HepG2 (cell line): ENCODE results near the gene PTK7. TPM values are rescaled to one million over a fixed set of nuclear protein-coding genes. Genes with fewer than 3 reads are reported as not detected.

Source experiments
- ATAC-seq: fragments of 200-7000 bp; cut with Tn5 transposase; 3 replicates; pipeline ENCODE4 v1.9.1; 2020; ENCODE audit warnings: mild to moderate bottlenecking, moderate library complexity
- BruUV-seq: library from RNA; stranded (reverse); fragments of 400-500 nt; replicated peaks from 2 replicates; lab custom pipeline; 2021; lab: Mats Ljungman, UMichigan
- CTCF ChIA-PET: fragments of 300-600 bp; formaldehyde crosslinking; extraction: SDS; loops from one replicate; lab custom pipeline; 2021; ENCODE audit warnings: low total read pairs, inconsistent platforms, low intra/inter-chr PET ratio; lab: Yijun Ruan, JAX
- POLR2A ChIA-PET: fragments of 350-600 bp; sonication (Branson Sonifier 250); formaldehyde crosslinking; loops from one replicate; lab custom pipeline; 2020; ENCODE audit warnings: antibody characterized with exemption, inconsistent platforms; lab: Yijun Ruan, JAX
- DNase-seq: peaks from one replicate; pipeline ENCODE4 v3.0.0-alpha.2; 2015; ENCODE audit warnings: low spot score
- FAIRE-seq: peaks from 3 replicates; lab custom pipeline; 2011; peaks lifted over from hg19 to GRCh38; lab: Jason Lieb, UNC
- H2AFZ ChIP-seq: one replicate; pipeline ENCODE4 v1.6.1; 2011; ENCODE audit warnings: low read length, inconsistent platforms
- H3K27ac ChIP-seq: fragments of 300-600 bp; 3 replicates; pipeline ENCODE4 v1.8.0; 2011; ENCODE audit warnings: mixed run types, mild to moderate bottlenecking, mixed read lengths, low read length, inconsistent platforms; ENCODE audit not compliant: insufficient read depth; ENCODE audit errors: extremely low read length
- H3K27me3 ChIP-seq, 2 experiments: fragments of 200-600 bp in 1 of 2; 2 replicates in 1 of 2; 3 replicates in 1 of 2; pipeline versions ENCODE4 v1.6.0 to v1.8.0; 2011; ENCODE audit warnings: low read length in 2 of 2, mild to moderate bottlenecking in 2 of 2, moderate library complexity in 2 of 2, inconsistent platforms in 1 of 2; ENCODE audit not compliant: insufficient read depth in 2 of 2, control insufficient read depth in 1 of 2
- H3K36me3 ChIP-seq, 2 experiments: fragments of 200-600 bp in 1 of 2; replicated peaks in 1 of 2; 2 replicates in 1 of 2; 3 replicates in 1 of 2; pipeline versions ENCODE4 v1.5.1 to v1.8.0; 2011; ENCODE audit warnings: low read length in 2 of 2, inconsistent platforms in 1 of 2; ENCODE audit not compliant: insufficient read depth in 2 of 2, control insufficient read depth in 1 of 2
- H3K4me1 ChIP-seq: 2 replicates; pipeline ENCODE4 v1.5.1; 2012; ENCODE audit warnings: low read length, inconsistent platforms; ENCODE audit not compliant: insufficient read depth
- H3K4me2 ChIP-seq: 2 replicates; pipeline ENCODE4 v1.6.0; 2011; ENCODE audit warnings: low read depth, low read length, inconsistent platforms
- H3K4me3 ChIP-seq, 3 experiments: fragments of 200-600 bp in 1 of 3; sonication (generic), shearing (Covaris generic) in 1 of 3; replicated peaks in 1 of 3; 2 replicates each; pipeline ENCODE4 v1.5.1; 2011 to 2016; ENCODE audit warnings: low read length in 3 of 3, inconsistent platforms in 2 of 3, low read depth in 2 of 3, mild to moderate bottlenecking in 2 of 3, control low read depth in 1 of 3, mixed read lengths in 1 of 3; ENCODE audit not compliant: insufficient read depth in 1 of 3
- H3K79me2 ChIP-seq: one replicate; pipeline ENCODE4 v1.6.1; 2011; ENCODE audit warnings: low read length, inconsistent platforms; ENCODE audit not compliant: insufficient read depth
- H3K9ac ChIP-seq: 2 replicates; pipeline ENCODE4 v1.6.0; 2011; ENCODE audit warnings: mild to moderate bottlenecking, low read depth, low read length, inconsistent platforms; ENCODE audit not compliant: insufficient read depth
- H3K9me3 ChIP-seq: 2 replicates; pipeline ENCODE4 v1.5.1; 2012; ENCODE audit warnings: mild to moderate bottlenecking, low read length
- H4K20me1 ChIP-seq: 2 replicates; pipeline ENCODE4 v1.6.0; 2011; ENCODE audit warnings: inconsistent platforms, mild to moderate bottlenecking, low read length, moderate library complexity; ENCODE audit not compliant: insufficient read depth
- HDAC2 ChIP-seq: sonication (generic); formaldehyde crosslinking; IDR thresholded peaks from 2 replicates; pipeline ENCODE4 v1.4.0; 2020; ENCODE audit warnings: missing genetic modification reagents
- HOXA7 ChIP-seq: sonication (generic); formaldehyde crosslinking; IDR thresholded peaks from 2 replicates; pipeline ENCODE4 v1.8.1; 2022; ENCODE audit warnings: mild to moderate bottlenecking, missing genetic modification reagents, moderate library complexity
- IKZF4 ChIP-seq: sonication (generic); formaldehyde crosslinking; IDR thresholded peaks from 2 replicates; pipeline ENCODE4 v1.5.1; 2020; ENCODE audit warnings: borderline replicate concordance, mild to moderate bottlenecking, low read depth, missing genetic modification reagents; ENCODE audit errors: not compliant biosample characterization
- MZF1 ChIP-seq: sonication (generic); formaldehyde crosslinking; IDR thresholded peaks from 2 replicates; pipeline ENCODE4 v1.8.1; 2023; ENCODE audit warnings: mild to moderate bottlenecking, missing genetic modification reagents, borderline replicate concordance
- NBN ChIP-seq: fragments of 450-650 bp; conservative IDR thresholded peaks from 2 replicates; pipeline ENCODE4 v1.6.1; 2017
- PLRG1 ChIP-seq: fragments of 450-650 bp; conservative IDR thresholded peaks from 2 replicates; pipeline ENCODE4 v1.6.1; 2016
- TGIF2 ChIP-seq: IDR thresholded peaks from 2 replicates; pipeline ENCODE4 v1.6.1; 2016; ENCODE audit warnings: control low read depth, missing compliant biosample characterization
- THRA ChIP-seq: sonication (generic); formaldehyde crosslinking; IDR thresholded peaks from 2 replicates; pipeline ENCODE4 v1.4.0; 2020; ENCODE audit warnings: missing genetic modification reagents, borderline replicate concordance
- U2AF2 ChIP-seq: fragments of 200-400 bp; formaldehyde crosslinking; IDR thresholded peaks from 2 replicates; pipeline ENCODE4 v1.6.1; 2017; ENCODE audit warnings: low read depth, mild to moderate bottlenecking, low read length
- YY1 ChIP-seq: IDR thresholded peaks from 2 replicates; pipeline ENCODE4 v1.6.1; 2011; ENCODE audit warnings: low read length, low read depth, moderate library complexity, mild to moderate bottlenecking; ENCODE audit not compliant: insufficient read depth, insufficient replicate concordance
- ZNF24 ChIP-seq: fragments of 450-650 bp; IDR thresholded peaks from 2 replicates; pipeline ENCODE4 v1.6.1; 2017; ENCODE audit warnings: antibody characterized with exemption, mild to moderate bottlenecking
- ZNF256 ChIP-seq: sonication (generic); formaldehyde crosslinking; conservative IDR thresholded peaks from 2 replicates; pipeline ENCODE4 v1.4.0; 2020; ENCODE audit warnings: missing genetic modification reagents
- ZNF333 ChIP-seq: sonication (generic); formaldehyde crosslinking; IDR thresholded peaks from 2 replicates; pipeline ENCODE4 v1.4.0; 2020; ENCODE audit warnings: mild to moderate bottlenecking, missing genetic modification reagents, borderline replicate concordance
- ZNF337 ChIP-seq: sonication (generic); formaldehyde crosslinking; IDR thresholded peaks from 2 replicates; pipeline ENCODE4 v1.5.1; 2020; ENCODE audit warnings: missing genetic modification reagents, low read depth, mild to moderate bottlenecking, borderline replicate concordance
- ZNF83 ChIP-seq: sonication (generic); formaldehyde crosslinking; IDR thresholded peaks from 2 replicates; pipeline ENCODE4 v1.4.0; 2020; ENCODE audit warnings: missing genetic modification reagents, mild to moderate bottlenecking, borderline replicate concordance
- ZNF850 ChIP-seq: sonication (generic); formaldehyde crosslinking; conservative IDR thresholded peaks from 2 replicates; pipeline ENCODE4 v1.9.0; 2021; ENCODE audit warnings: mild to moderate bottlenecking, missing genetic modification reagents
- WGBS: methylation state at CpG from one replicate; pipeline ENCODE4 v1.1.6; 2017; ENCODE audit warnings: low lambda C conversion rate; 5-methylcytosine and 5-hydroxymethylcytosine counted together
- in situ Hi-C: cut with HindIII; loops from 2 replicates; pipeline ENCODE4 v1.10.0; 2017; ENCODE audit warnings: low pct_unique_long_range_greater_than_20kb; ENCODE audit not compliant: extremely low pct_ligation_motif_present
- intact Hi-C: fragments of 100-400 bp; cut with micrococcal nuclease; formaldehyde crosslinking; loops from one replicate; pipeline ENCODE4 v1.10.0; 2022; ENCODE audit not compliant: unreplicated experiment
- polyA plus RNA-seq, 8 experiments: library from polyadenylated mRNA; depleted of rRNA in 3 of 8; stranded (reverse) in 7 of 8; unstranded in 1 of 8; fragments of >200 nt; fragmentation: Illumina TruSeq in 4 of 8; extraction: Trizol in 4 of 8; gene quantifications; 2 replicates each; pipeline versions ENCODE4 v1.2.1 to v1.2.3, GENCODE V29; 2011 to 2016; ENCODE audit warnings: low read depth in 4 of 8, missing spikeins in 1 of 8, mixed read lengths in 1 of 8; ENCODE audit not compliant: insufficient read depth in 1 of 8
- total RNA-seq, 5 experiments: library from RNA; depleted of rRNA; stranded (reverse); fragments of >200 nt; fragmentation: Illumina TruSeq; extraction: Trizol; gene quantifications; 2 replicates each; pipeline ENCODE4 v1.2.3, GENCODE V29; 2016; ENCODE audit warnings: low read depth in 1 of 5
- TF ChIP-seq, protein P1 (sequence below): sonication (generic); formaldehyde crosslinking; IDR thresholded peaks from 2 replicates; pipeline ENCODE4 v1.5.1; 2020; ENCODE audit warnings: mild to moderate bottlenecking, missing genetic modification reagents, borderline replicate concordance
- TF ChIP-seq, protein P2 (sequence below): sonication (generic); formaldehyde crosslinking; IDR thresholded peaks from 2 replicates; pipeline ENCODE4 v1.4.0; 2020; ENCODE audit warnings: missing genetic modification reagents

PTK7 gene
- total and polyA plus RNA-seq, 2 of the 13 experiments (the other 11 are each of a cell fraction or from before 2014, with no cell fraction given) = 98.5 to 99.8 TPM

DNA sequence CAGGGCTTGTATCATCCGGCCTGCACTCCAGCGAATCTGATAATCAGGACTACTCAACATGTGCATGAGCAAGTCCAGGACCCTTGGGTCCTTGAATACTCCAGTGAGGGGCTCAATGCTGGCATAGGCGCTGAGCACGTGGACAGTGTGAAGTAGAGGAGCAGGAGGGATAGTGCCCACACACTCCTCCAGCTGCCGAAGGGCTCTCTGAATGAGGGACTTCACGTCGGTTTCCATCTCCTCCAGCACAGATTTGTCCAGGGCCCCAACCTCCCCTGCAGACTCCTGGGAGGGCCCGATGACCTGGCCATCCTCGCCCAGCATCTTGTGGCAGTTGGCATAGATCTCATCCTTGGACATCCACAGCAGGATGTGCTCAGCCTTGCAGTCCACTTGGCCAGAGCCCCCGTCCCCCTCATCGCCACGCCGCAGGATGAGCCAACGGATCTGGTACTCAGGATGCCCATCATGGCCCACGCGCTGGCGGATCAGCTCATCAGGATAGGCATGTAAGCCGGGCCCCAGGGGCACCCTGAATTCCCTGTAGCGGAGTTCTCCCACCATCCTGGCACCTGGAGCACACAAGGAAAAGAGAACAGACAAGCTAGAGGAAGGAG lies 23.8 kb upstream of the PTK7 start:
- H3K4me1 ChIP-seq = peaks cover 37% of the 10 kb centered on the region
- in situ Hi-C loops (no loop called here), intact Hi-C loops (loop anchor here (5.0 kb wide), 1 partner anchor 40 kb away; the partner anchor contains the start of genes KLHDC3 and MEA1)
- peak overlapping the region; percentile 98 for H3K9ac ChIP-seq
- peak overlapping the region; percentile 75 to 96 (median 94); a peak in 5 of 6 replicates for H3K4me3 ChIP-seq
- H2AFZ ChIP-seq = no peak overlapping the region
- peaks cover 31% of the 10 kb centered on the region for H3K79me2 ChIP-seq
- no peaks in the 10 kb centered on the region for H3K9me3 ChIP-seq
- ATAC-seq (no peak), DNase-seq (no peak), FAIRE-seq (no peak)
- ChIA-PET CTCF (no interaction called here), POLR2A (interaction anchor here (0.9 to 3.4 kb wide), 3 partner anchors 38 to 123 kb away, joined by 3 to 45 read pairs (median 16); partner anchors contain the start of genes CNPY3, KLHDC3 and MEA1)
- H3K27ac ChIP-seq = peak overlapping the region; percentile 84
- 96% methylated on average over 19 of the region's 19 CpGs for WGBS
- H3K36me3 ChIP-seq = peaks cover 17 to 48% of the 10 kb centered on the region in 2 experiments
- BruUV-seq = TSS peak; percentile 42
- H4K20me1 ChIP-seq = no peaks in the 10 kb centered on the region
- H3K4me2 ChIP-seq = peak overlapping the region; percentile 91
- H3K27me3 ChIP-seq = no peaks in the 10 kb centered on the region
- TF ChIP-seq MZF1 (CRISPR knock-in tag) = no peak
- TF ChIP-seq NBN = no peak
- TF ChIP-seq, protein P1, sequence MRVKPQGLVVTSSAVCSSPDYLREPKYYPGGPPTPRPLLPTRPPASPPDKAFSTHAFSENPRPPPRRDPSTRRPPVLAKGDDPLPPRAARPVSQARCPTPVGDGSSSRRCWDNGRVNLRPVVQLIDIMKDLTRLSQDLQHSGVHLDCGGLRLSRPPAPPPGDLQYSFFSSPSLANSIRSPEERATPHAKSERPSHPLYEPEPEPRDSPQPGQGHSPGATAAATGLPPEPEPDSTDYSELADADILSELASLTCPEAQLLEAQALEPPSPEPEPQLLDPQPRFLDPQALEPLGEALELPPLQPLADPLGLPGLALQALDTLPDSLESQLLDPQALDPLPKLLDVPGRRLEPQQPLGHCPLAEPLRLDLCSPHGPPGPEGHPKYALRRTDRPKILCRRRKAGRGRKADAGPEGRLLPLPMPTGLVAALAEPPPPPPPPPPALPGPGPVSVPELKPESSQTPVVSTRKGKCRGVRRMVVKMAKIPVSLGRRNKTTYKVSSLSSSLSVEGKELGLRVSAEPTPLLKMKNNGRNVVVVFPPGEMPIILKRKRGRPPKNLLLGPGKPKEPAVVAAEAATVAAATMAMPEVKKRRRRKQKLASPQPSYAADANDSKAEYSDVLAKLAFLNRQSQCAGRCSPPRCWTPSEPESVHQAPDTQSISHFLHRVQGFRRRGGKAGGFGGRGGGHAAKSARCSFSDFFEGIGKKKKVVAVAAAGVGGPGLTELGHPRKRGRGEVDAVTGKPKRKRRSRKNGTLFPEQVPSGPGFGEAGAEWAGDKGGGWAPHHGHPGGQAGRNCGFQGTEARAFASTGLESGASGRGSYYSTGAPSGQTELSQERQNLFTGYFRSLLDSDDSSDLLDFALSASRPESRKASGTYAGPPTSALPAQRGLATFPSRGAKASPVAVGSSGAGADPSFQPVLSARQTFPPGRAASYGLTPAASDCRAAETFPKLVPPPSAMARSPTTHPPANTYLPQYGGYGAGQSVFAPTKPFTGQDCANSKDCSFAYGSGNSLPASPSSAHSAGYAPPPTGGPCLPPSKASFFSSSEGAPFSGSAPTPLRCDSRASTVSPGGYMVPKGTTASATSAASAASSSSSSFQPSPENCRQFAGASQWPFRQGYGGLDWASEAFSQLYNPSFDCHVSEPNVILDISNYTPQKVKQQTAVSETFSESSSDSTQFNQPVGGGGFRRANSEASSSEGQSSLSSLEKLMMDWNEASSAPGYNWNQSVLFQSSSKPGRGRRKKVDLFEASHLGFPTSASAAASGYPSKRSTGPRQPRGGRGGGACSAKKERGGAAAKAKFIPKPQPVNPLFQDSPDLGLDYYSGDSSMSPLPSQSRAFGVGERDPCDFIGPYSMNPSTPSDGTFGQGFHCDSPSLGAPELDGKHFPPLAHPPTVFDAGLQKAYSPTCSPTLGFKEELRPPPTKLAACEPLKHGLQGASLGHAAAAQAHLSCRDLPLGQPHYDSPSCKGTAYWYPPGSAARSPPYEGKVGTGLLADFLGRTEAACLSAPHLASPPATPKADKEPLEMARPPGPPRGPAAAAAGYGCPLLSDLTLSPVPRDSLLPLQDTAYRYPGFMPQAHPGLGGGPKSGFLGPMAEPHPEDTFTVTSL (CRISPR knock-in tag) = 0 out of 2 replicates have a peak, but pooled peaks have one; percentile 9
- TF ChIP-seq ZNF83 (CRISPR knock-in tag) = no peak
- no peak for TF ChIP-seq TGIF2 (CRISPR knock-in tag)
- TF ChIP-seq ZNF850 (CRISPR knock-in tag) = 0 out of 2 replicates have a peak, but pooled peaks have one; percentile 1
- TF ChIP-seq PLRG1 = no peak
- no peak for TF ChIP-seq IKZF4 (CRISPR knock-in tag)
- TF ChIP-seq HDAC2 (CRISPR knock-in tag) = no peak
- no peak for TF ChIP-seq HOXA7 (CRISPR knock-in tag)
- no peak for TF ChIP-seq U2AF2
- no peak for TF ChIP-seq ZNF337 (CRISPR knock-in tag)
- TF ChIP-seq, protein P2, sequence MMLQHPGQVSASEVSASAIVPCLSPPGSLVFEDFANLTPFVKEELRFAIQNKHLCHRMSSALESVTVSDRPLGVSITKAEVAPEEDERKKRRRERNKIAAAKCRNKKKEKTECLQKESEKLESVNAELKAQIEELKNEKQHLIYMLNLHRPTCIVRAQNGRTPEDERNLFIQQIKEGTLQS = no peak
- TF ChIP-seq ZNF256 (CRISPR knock-in tag) = no peak
- TF ChIP-seq THRA (CRISPR knock-in tag) = no peak
- no peak for TF ChIP-seq YY1
- peak; percentile 51; the same call in 1 of the 2 replicates for TF ChIP-seq ZNF333
- TF ChIP-seq ZNF24 = no peak
